Stimulated activated CD8-positive, alpha-beta memory T cell treated with anti-CD3 and anti-CD28 coated beads, Interleukin-2, amount 100 ng/mL, for 48 hours (primary cell): Measurements from ENCODE around the gene FAM227A.
"Not testable (repeated sequence)": the region's sequence is repeated elsewhere in the genome, so short reads cannot be mapped to it uniquely, and the experiment has no call there.

Experiments used
- DNase-seq, 2 donors: peaks; one replicate each; pipeline ENCODE4 v3.0.0-alpha.2; 2020; ENCODE audit warnings: low read depth in 2 of 2

Gene FAM227A

GRCh38 chr22:38611559-38611958 is 44.6 kb downstream of the FAM227A start:
- no peak for DNase-seq

GRCh38 chr22:38610234-38610633 is 46.0 kb downstream of the FAM227A start:
- no peak for DNase-seq

DNA sequence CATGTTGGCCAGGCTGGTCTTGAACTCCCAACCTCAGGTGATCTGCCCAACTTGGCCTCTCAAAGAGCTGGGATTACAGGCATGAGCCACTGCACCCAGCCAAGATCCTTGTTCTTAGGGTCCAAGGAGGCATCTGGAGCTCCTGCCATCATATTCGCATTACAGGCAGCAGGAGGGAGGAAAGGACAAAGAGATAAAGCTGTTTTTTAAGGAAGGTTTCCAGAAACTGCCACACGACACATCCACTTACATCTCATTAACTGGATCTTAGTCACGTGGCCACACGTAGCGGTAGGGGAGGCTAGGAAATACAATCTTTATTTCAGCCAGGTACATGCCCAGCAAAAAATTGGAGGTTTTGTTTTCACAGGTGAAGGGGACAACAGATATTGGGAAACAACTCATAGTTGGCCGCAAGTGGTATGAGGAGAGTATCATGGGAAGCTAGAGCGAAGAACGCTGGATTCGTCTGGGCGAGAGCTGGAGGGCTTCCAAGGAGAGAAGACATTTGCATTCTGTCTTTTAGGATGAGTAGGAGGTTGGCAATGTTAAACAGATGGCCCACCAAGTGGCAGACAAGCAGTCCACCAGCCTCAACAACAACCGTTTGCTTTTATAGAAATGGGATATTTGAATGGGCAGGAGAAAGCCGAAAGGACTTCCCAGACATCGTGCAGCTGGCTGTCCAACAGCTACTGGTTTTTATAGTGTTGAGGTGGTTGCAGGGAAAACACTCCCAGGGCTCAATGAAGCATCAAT is 47.0 kb downstream of the FAM227A start:
- no peak for DNase-seq

DNA sequence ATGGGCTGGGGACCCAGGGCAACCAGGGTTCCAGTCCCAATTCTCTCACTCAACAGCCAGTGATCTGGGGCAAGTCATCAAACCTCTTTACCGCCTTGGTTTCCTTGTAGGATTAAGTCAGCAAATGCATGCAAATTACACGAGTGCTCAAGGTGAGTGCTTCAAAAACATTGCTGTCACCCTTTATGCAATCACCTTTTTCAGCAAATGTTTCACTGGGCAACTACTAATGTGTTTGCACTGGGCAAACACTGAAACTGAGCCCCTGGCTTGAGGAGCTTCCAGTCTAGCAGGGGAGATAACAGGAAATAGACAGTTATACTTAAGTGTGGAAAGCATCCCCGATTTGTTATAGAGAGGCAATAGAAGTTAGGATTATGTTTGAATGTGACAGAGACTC is 48.5 kb downstream of the FAM227A start:
- DNase-seq = no peak

DNA sequence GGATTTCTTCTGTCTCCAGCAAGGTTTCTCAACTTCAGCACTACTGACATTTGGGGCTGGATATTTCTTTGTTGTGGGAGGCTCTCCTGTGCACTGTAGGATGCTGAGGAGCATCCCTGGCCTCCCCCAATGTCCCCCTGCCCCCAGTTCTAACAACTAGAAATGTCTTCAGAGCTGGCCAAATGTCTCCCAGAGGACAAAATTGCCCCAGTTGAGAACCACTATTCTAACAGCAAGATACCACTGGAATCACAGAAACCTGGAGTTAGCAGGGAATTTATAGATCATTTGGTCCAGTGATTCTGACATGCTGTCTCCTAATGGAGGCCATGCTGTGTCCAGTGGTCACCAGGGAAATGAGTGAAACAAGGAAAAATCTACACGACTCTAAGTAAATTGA is 54.0 kb downstream of the FAM227A start:
- DNase-seq = no peak

GRCh38 chr22:38601221-38601764 is 54.9 kb downstream of the FAM227A start:
- DNase-seq = no peak

GRCh38 chr22:38599466-38599865 is 56.7 kb downstream of the FAM227A start:
- no peak for DNase-seq

DNA sequence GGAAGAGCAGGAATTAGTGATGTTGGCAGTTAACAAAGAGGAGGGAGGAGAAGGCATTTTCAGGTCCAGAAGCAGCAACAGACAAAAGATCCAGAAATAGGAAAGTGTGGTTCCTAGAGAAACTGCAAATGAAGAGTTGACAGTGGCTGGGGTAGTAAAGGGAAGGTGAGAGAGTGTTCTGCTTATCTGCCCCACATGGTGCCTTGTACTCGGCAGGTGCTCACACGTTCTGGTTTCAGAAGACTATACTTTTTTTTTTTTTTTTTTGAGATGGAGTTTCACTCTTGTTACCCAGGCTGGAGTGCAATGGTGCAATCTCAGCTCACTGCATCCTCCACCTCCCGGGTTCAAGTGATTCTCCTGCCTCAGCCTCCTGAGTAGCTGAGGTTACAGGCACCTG is 73.3 kb downstream of the FAM227A start:
- DNase-seq = not testable (repeated sequence)

DNA sequence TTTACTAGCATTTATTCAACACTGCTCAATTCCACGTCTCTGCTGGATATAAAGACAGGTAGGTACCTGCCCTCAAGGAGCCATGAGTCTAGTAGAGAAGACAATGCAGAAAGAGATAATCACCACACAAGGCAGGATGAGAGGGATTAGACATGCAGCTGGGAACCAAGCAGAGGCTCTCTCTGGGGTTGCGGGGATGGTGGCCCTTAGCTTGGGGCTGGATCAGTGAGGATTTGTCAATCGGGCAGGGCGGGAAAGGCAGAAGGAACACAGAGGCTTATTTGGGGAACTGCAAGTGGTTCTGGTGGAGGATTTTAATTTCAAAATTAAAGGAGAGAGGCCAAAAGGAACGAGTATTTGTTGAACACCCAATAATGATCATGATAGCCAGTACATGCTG is 77.7 kb downstream of the FAM227A start:
- DNase-seq = no peak

DNA sequence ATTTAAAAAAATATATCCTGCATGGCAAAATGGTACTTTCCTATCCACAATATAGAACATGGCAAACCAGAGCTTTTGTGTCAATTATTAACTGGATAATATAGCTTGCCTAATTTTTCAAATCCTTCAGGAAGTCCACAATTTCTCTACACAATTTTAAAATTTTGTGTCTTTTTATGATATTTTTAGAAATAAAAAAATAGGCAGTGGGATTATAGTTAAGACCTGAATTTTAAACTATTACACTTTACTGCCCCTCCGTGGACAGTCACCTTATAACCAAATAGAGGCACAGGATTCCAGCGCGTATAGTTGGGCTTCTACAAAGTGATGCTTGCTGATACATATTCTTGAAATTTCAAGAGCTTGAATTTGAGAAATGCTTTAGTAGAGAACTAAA is 84.1 kb downstream of the FAM227A start:
- DNase-seq = peak in 1 of 2 donors; percentile 7

DNA sequence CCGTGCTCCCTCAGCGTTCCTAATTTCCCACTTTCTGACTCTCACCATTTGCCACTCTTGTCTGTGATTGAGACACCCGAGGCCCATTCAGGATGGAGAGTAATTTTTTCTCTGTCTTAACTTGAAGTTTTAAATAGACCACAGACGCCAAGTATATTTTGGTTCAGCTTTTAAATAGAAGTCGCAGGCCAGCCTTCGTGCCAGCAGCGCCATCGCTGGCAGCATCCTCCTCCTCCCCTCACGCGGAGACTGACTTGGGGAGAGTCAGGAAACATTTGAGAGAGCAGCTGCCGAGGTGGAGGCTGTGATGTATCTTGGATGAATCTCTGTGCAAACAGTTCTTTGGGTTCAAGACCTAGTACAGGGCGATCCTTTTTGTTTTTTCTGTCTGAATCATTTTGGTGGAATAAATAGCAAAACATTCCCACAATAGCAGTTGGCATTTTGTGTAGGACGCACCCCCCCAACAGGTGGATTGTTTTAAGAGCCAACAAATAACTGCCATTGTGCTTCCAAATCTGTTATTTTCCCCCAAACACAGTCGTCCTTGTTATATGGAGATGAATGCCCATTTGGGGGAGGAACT is 85.3 kb downstream of the FAM227A start:
- DNase-seq = peak; percentile 7 to 14

- DNase-seq = peak; percentile 99
These were observed 86.0 kb downstream of the FAM227A start, which contains the start of gene DMC1 for GRCh38 chr22:38569972-38570778. DMC1 (minus strand) TSS chr22:38570183; CDS start chr22:38568256, 1,927 bp downstream.

DNA sequence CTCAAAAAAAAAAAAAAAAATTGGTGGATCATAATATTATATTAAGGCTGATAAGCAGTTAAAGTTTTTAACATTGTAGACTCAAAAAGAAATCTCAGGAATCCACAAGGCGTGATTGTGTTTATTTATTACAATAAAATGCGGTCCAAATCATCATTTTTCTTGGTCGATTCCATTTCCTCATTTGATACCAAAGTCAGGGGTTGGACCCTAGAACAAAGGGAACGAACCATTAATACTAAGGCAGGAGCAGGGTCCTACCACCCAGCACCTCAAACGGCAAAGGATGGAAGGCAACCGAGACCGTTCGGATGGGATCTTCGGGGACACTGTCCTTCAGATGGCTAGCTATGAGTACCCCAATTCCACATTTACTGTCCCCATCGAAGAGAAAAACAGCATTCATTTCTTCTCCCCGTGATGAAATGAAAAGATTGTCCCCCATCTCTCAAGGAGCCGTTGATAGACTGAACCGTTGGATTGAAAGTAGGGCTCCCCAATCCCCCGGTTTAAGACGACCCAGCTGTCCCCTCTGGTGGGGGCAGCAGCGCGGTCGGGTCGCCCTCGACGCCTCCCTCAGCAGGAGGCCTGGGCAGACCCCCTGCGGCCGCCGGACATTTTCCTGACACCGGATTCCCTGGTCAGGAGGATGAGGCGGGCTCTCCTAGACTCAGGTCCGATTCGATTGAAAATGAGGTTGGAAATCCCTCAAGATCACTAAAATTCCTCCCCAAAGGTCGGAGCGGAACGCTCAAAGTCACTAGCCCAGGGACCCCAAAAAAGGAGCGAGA is 86.8 kb downstream of the FAM227A start:
- no peak for DNase-seq

GRCh38 chr22:38567531-38568285 is 88.5 kb downstream of the FAM227A start:
- no peak for DNase-seq

- no peak for DNase-seq
These were observed 89.3 kb downstream of the FAM227A start for GRCh38 chr22:38566726-38567504.

DNA sequence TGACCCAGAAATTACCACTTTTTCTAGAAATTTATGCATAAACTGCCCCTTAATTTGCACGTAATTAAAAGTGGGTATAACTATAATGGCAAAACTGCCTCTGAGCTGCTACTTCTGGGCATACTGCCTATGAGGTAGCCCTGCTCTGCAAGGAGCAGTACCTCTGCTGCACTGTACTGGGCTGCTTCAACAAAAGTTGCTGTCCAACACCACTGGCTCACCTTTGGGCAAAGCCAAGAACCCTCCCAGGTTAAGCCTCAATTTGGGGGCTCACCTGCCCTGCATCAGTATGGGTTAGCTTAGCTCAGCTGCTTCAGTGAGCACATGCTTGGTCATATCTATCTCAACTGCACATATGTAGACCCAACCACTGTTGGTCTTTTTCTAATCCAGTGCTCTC is 90.8 kb downstream of the FAM227A start:
- no peak for DNase-seq

DNA sequence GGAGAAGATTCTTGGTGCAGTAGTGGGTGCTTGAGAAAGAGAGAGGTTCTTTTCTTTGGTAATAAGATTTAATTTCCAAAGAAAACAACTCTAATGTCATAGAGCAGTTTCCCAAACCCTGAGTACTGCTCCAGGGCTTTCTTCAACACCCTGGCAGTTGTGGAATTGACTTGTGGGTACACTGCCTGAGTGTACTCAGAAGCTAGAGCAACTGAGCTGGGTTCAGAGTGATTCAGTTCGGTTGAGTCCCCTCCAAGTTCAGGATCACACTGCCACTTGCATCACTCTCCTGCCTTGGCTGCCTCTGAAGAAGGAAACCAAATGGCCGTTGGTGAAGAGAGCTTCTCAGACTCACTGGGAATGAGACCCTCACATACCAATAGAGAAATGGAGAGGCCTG is 91.5 kb downstream of the FAM227A start:
- DNase-seq = no peak

DNA sequence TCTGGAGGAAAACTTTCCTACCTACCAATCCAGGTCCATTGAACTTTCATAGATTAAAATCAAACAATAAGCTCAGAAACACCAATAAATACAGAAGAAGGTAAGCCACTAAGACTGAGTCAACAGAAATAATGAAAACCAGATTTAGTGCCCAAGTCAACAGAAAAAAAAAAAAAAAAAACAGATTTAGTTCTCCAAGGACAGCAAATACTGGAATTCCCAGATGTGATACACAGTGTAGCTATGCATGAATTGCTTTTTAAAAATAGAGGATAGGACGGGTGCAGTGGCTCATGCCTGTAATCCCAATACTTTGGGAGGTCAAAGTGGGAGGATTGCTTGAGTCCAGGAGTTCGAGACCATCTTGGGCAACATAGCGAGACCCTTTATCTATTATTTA is 101.9 kb downstream of the FAM227A start:
- no peak for DNase-seq

DNA sequence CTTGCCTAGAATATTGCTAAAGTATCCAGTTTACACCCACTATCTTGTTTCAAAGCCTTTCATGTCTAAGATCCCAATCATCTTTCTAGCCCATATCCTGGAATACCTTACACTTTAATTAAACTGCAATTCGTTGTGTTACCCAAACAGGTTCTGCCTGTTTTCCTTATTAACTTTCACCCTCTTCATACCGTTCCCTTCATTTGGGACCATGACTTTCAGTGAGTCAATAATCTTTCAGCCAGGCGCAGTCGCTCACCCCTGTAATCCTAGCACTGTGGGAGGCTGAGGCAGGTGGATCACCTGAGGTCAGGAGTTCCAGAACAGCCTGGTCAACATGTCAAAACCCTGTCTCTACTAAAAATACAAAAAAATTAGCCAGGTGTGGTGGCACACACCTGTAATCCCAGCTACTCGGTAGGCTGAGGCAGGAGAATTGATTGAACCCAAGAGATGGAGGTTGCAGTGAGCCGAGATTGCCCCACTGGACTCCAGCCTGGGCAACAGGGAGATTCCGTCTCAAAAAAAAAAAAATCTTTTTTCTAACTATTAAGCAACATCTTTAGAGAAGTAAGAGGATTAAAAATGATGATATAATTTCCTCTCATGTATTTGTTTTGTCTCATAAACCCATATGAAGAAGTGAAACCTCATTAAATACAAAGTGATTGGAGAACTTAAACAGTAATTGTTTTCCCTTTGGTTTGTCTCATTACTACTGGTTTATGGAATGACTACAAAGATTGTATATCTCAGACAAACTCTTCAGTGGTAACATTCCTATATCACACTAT is 106.9 kb downstream of the FAM227A start:
- DNase-seq = no peak
